ENCODE data around the gene ALPI.
"Not testable (repeated sequence)": the region's sequence is repeated elsewhere in the genome, so short reads cannot be mapped to it uniquely, and the experiment has no call there.

ALPI gene

DNA sequence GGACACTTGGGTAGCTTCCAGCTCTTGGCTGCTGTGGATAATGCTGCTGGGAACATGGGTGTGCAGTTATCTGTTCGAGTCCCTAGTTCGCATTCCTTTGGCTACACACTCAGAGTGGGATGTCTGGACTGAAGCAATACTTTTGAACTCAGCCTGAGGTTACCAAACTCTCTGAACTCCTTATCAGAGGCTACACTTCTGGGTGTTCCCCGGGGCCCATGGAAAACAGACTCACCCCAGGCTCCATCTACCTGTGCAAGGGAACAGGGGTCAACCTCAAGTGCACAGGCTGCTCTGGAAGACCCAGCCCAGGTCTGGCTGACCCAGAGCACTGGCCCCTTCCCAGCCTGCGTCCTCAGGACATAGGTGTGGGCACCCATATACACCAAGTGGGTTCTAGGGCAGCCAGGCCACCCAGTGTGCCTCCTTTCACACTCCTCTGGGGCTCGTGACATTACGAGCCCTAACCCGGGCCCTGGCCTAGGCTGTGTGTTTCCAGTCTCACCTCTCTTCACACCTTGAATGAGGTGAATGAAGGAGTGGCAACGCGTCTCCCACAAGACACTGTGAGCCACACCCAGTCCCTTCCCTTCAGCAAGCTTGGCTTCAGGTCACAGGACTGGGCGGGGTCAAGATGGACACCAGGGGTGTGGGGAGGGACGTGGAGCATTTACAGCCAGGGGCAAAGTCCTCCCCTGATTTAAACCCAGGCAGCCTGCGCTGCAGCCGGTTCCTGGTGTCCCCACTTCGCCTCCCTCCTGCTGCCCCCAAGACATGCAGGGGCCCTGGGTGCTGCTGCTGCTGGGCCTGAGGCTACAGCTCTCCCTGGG lies at the start of gene ALPI:
Gene ALPI (plus strand): TSS at position 728 of the 830 bp plus-strand sequence. CDS start 47 bp downstream, at position 775.
- no peak for DNase-seq (ENCODE audit: low spot score)

DNA sequence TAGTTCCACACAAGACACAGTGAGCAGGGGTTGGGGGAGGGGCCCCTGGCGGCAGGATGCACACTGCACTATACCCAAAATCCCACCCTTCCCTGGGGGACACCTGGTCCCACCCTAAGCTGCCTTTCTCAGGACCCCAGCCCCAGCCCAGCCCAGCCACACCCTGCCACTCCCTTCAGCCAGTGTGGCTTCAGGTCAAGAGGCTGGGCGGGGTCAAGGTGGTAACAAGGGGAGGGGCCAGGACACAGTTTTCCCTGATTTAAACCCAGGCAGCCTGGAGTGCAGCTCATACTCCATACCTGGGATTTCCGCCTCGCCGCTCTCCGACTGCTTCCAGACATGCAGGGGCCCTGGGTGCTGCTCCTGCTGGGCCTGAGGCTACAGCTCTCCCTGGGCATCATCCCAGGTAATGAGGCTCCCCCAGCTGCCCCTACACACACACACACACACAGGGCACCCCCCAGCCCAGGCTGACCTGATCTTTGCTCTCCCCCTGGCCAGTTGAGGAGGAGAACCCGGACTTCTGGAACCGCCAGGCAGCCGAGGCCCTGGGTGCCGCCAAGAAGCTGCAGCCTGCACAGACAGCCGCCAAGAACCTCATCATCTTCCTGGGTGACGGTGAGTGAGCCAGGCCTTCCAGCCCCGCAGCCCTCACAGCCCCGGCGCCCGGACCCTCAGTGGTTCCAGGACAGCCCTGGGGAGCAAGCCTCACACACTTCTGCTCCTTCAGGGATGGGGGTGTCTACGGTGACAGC lies 49.2 kb upstream of the ALPI start, which contains the start of gene ALPG:
Gene ALPG (plus strand): TSS at position 289 of the 755 bp plus-strand sequence. CDS start 51 bp downstream, at position 340.
- no peak for DNase-seq (ENCODE audit: low spot score)

DNA sequence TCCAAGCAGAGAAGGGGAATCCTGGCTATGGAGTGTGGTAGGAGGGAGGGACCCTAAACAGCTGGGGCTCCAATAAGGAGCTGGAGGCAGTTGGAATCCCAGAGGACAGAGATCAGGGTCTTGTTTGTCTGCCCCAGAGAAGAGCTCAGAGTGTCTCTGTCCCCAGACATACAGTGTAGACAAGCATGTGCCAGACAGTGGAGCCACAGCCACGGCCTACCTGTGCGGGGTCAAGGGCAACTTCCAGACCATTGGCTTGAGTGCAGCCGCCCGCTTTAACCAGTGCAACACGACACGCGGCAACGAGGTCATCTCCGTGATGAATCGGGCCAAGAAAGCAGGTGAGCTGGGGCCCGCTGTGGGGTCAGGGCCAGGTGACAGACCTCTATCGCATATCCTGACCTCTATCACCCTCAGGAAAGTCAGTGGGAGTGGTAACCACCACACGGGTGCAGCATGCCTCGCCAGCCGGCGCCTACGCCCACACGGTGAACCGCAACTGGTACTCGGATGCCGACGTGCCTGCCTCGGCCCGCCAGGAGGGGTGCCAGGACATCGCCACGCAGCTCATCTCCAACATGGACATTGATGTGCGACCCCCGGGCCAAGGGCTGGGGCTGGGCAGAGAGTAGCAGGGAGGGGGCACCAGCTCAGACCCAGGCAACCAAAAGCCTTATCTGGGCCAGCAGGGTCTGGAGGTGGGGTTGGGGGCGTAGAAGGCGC lies 48.4 kb upstream of the ALPI start:
- not testable (repeated sequence) for DNase-seq (ENCODE audit: low spot score)

DNA sequence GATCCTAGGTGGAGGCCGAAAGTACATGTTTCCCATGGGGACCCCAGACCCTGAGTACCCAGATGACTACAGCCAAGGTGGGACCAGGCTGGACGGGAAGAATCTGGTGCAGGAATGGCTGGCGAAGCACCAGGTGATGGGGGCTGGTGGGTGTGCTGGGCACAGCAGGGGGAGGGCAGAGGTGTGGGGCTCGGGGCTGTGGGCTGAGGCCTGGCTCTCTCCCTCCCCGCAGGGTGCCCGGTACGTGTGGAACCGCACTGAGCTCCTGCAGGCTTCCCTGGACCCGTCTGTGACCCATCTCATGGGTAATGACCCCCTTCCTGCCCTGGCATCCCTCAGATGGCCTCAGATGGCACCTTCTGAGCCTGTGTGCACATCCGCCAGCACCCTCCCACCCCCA lies 47.7 kb upstream of the ALPI start:
- not testable (repeated sequence) for DNase-seq (ENCODE audit: low spot score)

DNA sequence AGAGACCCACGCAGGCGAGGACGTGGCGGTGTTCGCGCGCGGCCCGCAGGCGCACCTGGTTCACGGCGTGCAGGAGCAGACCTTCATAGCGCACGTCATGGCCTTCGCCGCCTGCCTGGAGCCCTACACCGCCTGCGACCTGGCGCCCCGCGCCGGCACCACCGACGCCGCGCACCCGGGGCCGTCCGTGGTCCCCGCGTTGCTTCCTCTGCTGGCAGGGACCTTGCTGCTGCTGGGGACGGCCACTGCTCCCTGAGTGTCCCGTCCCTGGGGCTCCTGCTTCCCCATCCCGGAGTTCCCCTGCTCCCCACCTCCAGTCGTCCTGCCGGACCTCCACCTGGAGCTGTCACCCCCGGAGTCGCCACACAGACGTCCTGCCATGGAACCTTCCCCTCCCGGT lies 46.3 kb upstream of the ALPI start:
- DNase-seq (ENCODE audit: low spot score): not testable (repeated sequence)

DNA sequence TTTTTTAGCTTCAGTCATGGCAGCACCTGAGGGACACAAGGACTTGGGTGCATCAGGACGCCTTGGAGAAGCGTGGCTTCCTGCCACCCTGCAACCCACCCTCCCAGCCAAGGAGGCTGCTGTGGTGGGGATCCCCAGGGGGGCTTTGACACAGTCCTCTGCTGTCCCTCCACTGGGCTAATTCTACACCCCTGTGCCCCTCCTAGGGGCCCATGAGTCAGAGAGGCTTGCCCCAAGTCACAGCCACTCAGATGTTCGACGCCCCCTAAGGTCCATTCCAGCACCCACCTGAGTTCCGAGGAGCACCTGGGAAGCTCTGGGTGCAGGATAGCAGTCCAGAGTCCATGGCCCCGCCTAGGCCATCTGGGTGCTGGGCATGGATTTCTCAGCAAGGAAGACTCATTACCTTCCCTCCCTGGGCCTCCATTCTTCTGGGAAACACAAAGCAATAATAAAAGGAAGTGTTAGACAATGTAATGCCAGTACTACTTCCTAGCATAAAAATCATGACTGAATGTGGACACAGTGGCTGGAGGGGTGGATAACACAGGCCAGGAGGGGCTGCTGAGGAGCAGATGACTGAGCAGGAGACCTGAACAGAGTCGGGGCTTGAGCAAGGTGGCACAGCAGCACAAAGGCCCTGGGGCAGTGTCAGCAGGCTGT lies 45.6 kb upstream of the ALPI start:
- DNase-seq (ENCODE audit: low spot score): no peak

DNA sequence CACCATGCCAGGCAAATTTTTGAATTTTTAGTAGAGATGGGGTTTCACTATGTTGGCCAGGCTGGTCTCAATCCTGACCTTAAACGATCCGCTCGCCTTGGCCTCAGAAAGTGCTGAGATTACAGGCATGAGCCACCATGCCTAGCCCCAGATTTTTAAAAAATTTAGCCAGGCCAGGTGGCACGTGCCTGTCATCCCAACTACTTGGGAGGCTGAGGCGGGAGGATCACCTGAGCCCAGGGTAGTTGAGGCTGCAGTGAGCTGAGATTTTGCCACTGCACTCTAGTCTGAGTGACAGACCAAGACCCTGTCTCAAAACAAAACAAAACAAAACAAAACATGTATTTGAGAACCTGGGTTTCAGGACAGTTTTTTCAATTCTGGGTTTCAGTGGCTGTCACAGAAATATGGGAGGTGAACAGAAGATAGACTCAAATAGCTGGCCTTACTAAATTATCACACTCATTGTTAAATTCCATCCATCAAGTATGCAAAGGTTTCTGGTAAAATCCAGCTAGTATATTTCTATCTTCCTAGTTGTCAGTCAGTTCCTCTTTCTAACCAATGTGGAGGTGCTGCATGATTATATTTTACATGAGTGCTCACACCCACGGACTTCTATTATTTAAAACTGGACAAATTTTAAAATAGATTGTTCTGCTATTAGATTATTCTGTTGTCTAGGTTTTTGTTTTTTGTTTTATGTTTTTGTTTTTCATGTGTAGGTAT lies 43.9 kb upstream of the ALPI start:
- no peak for DNase-seq (ENCODE audit: low spot score)

DNA sequence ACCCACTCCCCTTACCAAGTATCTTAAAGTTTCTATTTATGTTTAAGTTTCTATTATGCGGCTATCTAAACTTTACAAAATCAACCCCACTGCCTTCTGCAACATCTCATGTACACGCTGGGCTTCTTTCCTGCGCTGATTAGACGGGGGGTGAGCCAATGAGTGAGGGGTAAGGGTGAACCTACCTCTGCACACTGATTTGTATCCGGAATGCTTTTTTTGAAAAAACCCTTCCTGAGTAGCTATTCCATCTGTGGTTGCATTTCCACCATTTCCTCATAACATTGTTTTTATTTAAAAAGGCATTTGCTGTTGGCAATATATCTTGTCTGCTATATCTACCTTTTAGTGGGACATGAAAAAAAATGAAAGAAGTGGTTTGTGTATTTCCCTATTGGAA lies 43.0 kb upstream of the ALPI start:
- no peak for DNase-seq (ENCODE audit: low spot score)

DNA sequence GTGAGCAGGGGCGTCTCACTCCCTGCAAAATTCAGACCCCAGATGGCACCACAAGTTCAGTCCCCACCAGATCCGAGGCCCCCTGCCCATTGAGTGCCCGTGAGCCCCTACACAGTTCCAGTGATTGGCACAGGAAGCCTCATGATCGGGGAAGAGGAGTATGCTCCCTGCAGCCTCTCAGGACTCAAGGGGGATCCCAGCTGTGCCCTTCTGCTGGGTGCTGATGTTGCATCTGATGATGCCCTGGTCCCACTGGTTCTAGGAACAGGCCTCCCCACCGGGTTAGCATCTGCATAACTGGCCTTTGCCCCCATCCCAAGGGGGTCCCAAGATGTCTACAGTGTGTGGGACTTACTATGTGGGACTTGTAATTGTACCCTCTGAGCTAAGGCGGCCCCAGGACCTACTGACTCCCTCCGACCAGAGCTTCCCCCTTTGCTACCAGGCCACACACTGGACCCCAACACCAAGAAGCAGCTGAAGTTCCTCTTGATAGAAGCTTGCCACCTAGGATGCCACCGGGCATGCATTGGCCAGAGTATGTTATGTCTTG lies 40.7 kb upstream of the ALPI start:
- DNase-seq (ENCODE audit: low spot score): no peak

DNA sequence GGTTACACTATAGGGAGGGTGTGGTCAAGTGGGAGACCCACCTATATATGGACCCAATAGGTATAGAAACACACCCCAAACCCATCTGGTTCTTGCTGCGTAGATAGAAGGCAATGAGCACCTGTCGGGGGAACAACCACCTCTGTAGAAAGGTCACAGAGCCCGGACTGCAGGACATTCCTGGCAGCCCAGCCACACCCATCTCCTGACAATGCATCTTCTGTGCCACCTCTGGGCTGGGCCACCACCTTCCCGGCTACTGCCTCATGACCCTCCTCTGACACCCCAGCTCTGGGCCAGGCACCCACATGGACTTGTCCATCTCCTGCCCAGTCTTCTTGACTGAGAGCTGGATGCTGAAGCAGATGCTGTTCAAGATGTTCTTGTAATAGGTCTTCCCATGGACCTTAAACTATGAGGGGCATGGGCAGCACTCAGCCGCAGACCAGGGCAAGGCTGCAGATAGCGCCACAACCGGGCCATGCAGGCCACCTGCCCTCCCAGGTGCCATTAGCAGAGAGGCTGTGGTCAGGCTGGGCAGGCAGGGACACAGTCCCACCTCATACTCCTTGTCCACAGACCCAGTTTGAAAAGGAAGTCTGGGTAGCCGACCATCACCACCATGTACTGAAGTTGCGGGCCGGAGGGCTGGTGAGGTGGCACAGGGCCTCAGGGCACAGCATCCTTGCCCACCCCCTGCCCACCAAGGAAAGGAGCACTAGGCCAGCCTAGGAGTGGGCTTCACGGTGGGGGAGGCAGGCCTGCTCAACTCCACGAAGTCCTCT lies 40.0 kb upstream of the ALPI start:
- no peak for DNase-seq (ENCODE audit: low spot score)

DNA sequence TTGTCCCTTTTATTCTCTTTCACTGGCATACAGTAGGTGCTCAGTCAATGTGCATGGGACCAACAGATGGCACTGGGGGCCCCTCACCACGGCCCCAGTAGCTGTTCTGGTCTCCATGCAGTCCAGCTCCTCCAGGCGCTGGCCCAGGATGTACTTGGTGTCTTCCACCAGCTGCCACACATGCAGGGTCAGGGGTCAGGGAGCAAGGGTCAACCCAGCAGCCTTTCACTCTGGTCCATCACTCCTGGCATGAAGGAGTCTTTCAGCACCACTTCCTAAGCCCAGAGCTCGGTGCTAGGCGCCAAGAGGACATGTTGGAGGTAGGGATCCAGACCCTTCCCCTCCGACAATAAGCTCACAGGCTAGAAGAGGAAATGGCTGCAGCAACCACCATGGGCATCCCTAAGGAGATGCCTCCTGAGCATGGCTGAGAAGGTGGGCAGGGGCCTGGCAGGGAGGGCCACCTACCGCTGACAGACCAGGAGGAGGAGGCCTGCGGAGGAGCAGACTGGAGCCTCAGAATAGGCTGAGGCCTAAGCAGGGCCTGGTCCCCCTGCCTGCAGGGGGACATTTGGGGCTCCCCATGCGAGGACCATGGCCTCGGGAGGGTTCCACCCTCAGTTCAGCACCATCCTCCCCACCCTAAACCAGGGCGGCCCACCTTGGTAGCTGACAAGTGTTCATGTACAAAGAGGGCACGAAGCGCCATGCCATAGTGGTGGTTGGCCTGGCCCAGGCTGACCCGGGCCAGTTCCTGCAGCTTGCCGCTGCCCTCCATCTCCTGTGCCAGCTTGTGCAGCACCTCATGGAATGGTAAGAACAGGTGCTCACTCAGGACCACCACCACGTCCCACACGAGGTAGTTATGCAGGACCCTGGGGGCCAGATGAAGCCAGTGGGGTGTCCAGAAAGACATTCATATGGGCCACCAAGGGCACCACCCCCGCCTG lies 39.2 kb upstream of the ALPI start:
- DNase-seq (ENCODE audit: low spot score): no peak

DNA sequence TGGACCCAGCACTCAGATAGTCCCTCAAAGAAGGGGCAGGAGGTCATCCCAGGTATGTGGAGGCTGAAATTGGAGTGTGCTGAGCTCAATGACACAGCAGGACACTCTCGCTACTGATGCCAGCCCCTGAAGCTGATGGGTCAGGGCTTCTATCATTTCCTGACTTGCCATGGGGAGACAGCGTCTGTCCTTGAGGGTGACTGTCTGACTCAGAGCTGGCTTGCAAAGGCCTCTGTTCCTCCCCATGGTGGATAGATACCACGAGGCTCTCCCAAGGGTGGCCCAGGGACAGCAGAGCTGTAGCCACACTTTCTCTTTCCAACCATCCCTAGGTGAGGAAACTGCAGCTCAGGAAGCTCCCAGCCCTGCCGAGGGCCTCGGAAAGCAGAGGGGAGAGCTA lies 38.5 kb upstream of the ALPI start:
- DNase-seq (ENCODE audit: low spot score): no peak

DNA sequence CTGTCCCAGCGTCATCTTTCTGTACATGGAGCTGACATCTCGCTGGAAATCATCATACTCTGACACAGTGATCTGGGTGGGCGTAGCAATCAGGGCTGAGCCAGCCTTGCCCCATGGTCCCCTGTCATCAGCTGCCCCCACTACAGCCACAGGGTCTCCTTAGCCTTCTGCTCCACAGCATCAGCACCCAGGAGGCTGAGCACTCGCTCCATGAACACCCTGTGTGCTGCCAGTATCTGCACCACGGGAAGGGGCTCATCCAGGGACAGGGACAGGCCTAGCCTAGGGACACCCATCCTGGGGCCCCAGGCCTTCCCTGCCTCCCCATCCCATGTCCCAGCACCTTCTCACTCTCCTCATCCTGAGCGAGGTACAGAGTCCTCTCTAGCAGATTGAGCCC lies 37.9 kb upstream of the ALPI start:
- no peak for DNase-seq (ENCODE audit: low spot score)

DNA sequence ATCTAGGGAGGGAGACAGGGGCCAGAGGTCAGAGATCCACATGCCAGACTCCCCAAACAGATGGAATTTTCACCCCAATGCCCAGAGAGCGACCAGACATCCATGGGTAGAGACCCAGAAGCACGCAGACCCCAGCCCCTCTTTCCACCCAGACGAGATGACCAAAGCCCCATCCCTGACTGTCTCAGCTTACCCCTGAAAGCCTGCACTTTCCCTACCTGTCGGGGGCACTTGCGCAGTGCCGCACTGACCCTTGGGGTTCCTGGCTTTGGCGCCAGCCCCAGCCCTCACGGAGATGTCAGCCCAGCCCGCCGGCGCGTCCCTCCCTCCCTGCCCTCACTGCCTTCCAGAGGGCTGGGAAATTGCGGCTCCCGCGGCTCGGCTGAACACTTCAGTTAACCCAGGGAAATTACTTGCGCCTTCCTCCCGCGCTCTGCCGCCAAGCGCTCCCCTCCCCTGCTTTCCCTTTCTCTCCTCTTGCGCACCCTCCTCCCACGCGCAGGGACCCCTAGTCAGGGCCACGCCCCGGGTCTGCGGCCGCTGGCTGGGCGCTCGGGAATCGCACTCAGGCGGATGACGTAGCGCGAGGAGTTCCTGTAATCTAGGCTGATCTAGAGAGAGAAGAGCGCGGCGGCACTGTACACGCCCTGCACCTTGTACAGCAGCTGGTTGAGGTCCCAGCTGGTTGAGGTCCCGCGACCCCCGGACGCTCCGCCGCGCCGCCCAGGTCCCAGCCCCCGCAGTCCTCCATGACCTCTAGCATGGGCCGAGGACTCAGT lies 37.3 kb upstream of the ALPI start:
- DNase-seq (ENCODE audit: low spot score): no peak

DNA sequence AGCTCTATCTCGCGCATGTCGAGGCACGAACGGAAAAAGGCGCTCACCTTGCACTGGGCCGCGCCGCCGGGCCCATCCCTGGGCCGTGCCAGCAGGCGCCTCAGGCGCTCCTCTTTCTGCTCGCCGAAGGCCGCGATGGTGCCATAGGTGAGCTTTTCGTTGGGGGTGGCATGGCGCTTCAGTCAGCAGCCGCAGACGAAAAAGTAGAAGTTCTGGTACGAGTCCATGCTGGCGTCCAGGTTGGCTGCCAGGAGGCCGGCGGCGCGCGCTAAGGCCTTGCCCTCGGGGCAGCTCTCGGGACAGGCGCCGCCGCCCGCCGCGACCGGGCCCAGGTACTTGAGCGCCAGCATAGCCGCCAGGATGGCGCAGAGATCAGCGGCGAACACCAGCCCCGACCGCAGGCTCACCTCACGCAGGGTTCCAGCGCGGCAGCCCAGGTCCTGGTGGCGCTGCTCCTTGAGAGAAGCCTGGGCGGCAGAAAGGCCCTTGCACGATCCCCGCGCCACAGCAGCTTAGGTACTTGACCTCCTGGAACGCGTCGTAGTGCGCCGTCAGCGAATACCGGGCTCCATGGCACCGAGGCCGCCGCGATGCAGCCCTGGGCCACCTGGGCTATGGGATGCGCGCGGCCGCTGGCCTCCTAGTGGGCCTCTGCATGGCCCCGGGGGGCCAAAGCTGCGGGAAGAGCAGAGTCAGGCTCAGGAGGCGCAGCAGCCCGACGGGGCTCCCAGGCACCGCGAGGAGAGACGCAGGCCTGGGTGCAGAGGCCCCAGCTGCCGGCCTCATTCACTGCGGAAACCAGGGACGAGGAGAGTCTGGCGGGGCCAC lies 36.5 kb upstream of the ALPI start:
- DNase-seq (ENCODE audit: low spot score): no peak

DNA sequence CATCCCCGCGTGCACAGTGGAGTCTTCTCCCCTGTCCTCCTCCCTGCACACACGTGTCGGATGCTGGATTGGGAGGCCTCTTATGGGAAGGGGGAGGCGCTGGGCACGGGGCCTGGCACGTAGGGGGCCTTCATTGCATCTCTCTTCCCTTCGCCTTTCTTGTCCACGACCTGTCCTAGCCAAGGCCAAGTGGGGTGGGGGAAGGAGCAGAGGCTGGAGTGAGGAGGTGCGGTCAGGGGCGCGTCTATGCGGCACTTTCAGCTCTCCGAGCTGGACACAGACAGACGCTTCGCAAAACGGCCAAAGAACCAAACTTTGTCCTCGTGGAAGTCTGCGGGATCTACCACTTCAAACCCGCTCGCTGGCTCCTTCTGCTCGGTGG lies 35.9 kb upstream of the ALPI start:
- no peak for DNase-seq (ENCODE audit: low spot score)

DNA sequence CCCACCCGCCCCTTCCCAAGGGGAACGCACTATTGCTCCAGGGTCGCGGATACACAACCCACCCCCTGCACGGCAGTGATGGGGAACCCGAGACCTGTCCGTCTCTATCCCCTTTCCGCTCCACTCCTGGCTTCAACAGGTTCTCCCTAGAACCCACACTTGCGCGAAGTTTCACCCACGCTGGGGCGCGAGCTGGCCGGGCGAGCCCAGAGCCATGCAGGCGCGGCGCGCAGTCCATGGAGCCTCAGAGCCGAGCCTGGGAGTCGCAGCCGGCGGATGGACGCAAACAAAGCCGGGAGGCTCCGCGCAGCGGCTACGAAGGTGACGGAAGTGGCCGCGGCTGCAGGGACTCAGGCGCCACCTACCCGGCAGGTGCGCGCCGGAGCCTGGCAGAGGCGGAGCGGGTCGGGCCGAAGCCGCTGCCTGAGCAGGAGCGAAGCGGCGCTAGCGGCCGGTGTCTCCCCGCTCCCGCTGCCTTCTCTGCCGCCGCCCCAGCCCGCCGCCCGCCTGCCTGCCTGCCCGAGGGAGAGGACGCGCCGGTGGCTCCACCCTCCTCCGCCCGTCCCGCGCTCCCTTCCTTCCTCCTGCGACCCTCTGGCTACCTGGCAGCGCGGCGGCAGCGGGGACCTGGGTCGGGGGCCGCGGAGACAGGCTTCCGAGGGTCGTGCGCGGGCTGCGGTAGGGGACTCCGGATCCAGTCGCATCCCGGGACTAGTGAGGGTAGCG lies 35.3 kb upstream of the ALPI start:
- DNase-seq (ENCODE audit: low spot score): no peak
